Lung (tissue), 12 donors: ENCODE data around the gene EXOC2. TPM values are rescaled to one million over a fixed set of nuclear protein-coding genes. Genes with fewer than 3 reads are reported as not detected.

Source experiments
- ATAC-seq: fragments of 200-7000 bp; cut with Tn5 transposase; one replicate; pipeline ENCODE4 v1.9.1; 2020; ENCODE audit warnings: moderate number of reproducible peaks; ENCODE audit not compliant: insufficient read depth, low FRiP score
- DNase-seq, 3 donors: peaks; one replicate each; pipeline ENCODE4 v3.0.0-alpha.2; 2013 to 2017
- H3K27ac ChIP-seq, 2 donors: one replicate each; pipeline ENCODE4 v1.5.1; 2013; ENCODE audit warnings: mild to moderate bottlenecking in 2 of 2, moderate library complexity in 2 of 2, control low read depth in 1 of 2, inconsistent platforms in 1 of 2, low read depth in 1 of 2, low read length in 1 of 2
- H3K27me3 ChIP-seq, 3 donors: one replicate each; pipeline ENCODE4 v1.5.1; 2013; ENCODE audit warnings: low read length in 2 of 3; ENCODE audit not compliant: control insufficient read depth in 3 of 3, insufficient read depth in 3 of 3
- H3K36me3 ChIP-seq, 4 donors: one replicate each; pipeline ENCODE4 v1.5.1; 2013; ENCODE audit warnings: low read length in 4 of 4, mild to moderate bottlenecking in 1 of 4, moderate library complexity in 1 of 4; ENCODE audit not compliant: control insufficient read depth in 4 of 4, insufficient read depth in 4 of 4
- H3K4me1 ChIP-seq, 5 donors: one replicate each; pipeline ENCODE4 v1.5.1; 2013; ENCODE audit warnings: low read length in 5 of 5, mild to moderate bottlenecking in 2 of 5, moderate library complexity in 1 of 5; ENCODE audit not compliant: control insufficient read depth in 5 of 5, insufficient read depth in 5 of 5
- H3K4me3 ChIP-seq: one replicate; pipeline ENCODE4 v1.5.1; 2013; ENCODE audit warnings: mild to moderate bottlenecking, control low read depth, moderate library complexity
- H3K9ac ChIP-seq, 2 donors: one replicate each; pipeline ENCODE4 v1.5.1; 2013; ENCODE audit warnings: low read length in 2 of 2, control low read depth in 1 of 2; ENCODE audit not compliant: insufficient read depth in 1 of 2
- H3K9me3 ChIP-seq, 4 donors: one replicate each; pipeline ENCODE4 v1.5.1; 2013; ENCODE audit warnings: low read length in 3 of 4, mild to moderate bottlenecking in 1 of 4, moderate library complexity in 1 of 4; ENCODE audit not compliant: control insufficient read depth in 4 of 4, insufficient read depth in 3 of 4
- WGBS, 2 donors: extraction: QIAGEN DNeasy Blood & Tissue Kit; methylation state at CpG; one replicate each; pipeline ENCODE4 v1.1.7; 2013; 5-methylcytosine and 5-hydroxymethylcytosine counted together
- polyA plus RNA-seq, 2 donors: library from polyadenylated mRNA; stranded (reverse); fragments of 200-250 nt; gene quantifications; one replicate each; pipeline ENCODE4 v1.2.1, GENCODE V29; 2013
- total RNA-seq, 2 donors: library from RNA; depleted of rRNA in 1 of 2; stranded (reverse); fragments of >200 nt in 1 of 2; gene quantifications; one replicate each; pipeline ENCODE4 v1.2.1, GENCODE V29; 2014 to 2021
- TF ChIP-seq, protein P1 (sequence below): IDR thresholded peaks from 2 replicates; pipeline ENCODE4 v1.5.1; 2012; ENCODE audit warnings: mild to moderate bottlenecking; ENCODE audit errors: control extremely low read depth, extremely low read depth
- donor health status: control.
- donor health status: control.
- donor health status: Bipolar disorder and iron deficiency.
- donor health status: healthy.
- donor health status: DM: yes; HTN: yes; CAD: no.

Gene EXOC2
- total and polyA plus RNA-seq, 4 donors = 6.3 to 33.0 (median 12.8) TPM

DNA sequence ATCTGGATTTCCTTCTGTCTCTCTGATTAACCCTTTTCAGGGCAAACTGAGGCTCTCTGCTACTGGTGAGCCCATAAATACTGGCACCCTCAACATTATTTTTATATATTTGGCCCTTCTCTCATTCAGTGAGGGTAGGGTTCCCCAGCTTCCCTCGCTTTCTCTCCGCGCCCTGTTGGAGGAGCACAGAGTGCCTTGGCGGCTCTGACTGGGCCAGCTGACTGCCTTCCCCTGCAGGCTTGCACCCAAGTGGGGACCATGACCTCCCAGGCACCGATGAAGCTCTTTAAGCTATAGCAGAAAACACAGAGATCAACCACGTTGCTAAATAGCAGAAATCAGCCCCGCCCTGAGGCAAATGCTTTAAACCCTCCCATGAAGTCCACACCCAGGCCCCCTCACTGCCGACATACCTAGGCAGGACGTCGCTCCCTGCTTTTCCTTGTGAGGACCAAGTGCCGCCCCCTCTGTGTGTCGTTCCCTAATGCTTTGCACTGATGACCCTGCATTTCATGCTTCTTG is 141.0 kb downstream of the EXOC2 start:
- no peaks in the 10 kb centered on the region for H3K9me3 ChIP-seq
- H3K4me1 ChIP-seq = no peaks in the 10 kb centered on the region
- DNase-seq (no peak), ATAC-seq (no peak)
- no peak overlapping the region for H3K9ac ChIP-seq
- TF ChIP-seq, protein P1, sequence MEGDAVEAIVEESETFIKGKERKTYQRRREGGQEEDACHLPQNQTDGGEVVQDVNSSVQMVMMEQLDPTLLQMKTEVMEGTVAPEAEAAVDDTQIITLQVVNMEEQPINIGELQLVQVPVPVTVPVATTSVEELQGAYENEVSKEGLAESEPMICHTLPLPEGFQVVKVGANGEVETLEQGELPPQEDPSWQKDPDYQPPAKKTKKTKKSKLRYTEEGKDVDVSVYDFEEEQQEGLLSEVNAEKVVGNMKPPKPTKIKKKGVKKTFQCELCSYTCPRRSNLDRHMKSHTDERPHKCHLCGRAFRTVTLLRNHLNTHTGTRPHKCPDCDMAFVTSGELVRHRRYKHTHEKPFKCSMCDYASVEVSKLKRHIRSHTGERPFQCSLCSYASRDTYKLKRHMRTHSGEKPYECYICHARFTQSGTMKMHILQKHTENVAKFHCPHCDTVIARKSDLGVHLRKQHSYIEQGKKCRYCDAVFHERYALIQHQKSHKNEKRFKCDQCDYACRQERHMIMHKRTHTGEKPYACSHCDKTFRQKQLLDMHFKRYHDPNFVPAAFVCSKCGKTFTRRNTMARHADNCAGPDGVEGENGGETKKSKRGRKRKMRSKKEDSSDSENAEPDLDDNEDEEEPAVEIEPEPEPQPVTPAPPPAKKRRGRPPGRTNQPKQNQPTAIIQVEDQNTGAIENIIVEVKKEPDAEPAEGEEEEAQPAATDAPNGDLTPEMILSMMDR = no peak
- no peak overlapping the region for H3K4me3 ChIP-seq
- no peak overlapping the region for H3K27ac ChIP-seq
- 96% methylated on average over 12 of the region's 12 CpGs for WGBS, 2 donors
- H3K36me3 ChIP-seq = peaks cover 3 to 19% (median 12%) of the 10 kb centered on the region in 4 donors
- H3K27me3 ChIP-seq = no peaks in the 10 kb centered on the region

DNA sequence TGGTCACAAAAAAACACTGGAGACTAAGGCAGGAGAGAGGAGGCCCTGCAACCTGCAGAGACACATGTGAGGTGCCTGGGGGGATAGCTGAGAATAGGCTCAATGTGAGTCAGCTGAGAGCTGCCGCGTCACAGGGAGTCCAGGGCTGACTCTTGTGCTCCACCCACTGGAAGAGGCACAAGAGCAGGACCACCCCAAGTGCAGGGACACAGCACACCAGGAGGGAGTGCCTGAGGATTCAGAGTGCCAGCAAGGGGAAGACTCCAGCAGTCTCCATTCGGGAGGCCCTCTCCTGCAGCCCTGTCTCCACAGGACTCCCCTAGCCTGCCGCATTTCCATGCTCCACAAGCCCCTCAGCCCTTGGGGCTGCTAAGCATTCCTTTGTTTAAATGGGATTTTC is 141.5 kb downstream of the EXOC2 start:
- TF ChIP-seq, protein P1 = no peak
- ATAC-seq = no peak
- DNase-seq = no peak
- H3K9ac ChIP-seq = no peak overlapping the region
- no peaks in the 10 kb centered on the region for H3K9me3 ChIP-seq
- H3K4me3 ChIP-seq = no peak overlapping the region
- no peak overlapping the region for H3K27ac ChIP-seq
- no peaks in the 10 kb centered on the region for H3K4me1 ChIP-seq
- peaks cover 3 to 19% (median 13%) of the 10 kb centered on the region in 4 donors for H3K36me3 ChIP-seq
- WGBS, 2 donors = 85 to 89% methylated on average over 4 of the region's 4 CpGs
- no peaks in the 10 kb centered on the region for H3K27me3 ChIP-seq

DNA sequence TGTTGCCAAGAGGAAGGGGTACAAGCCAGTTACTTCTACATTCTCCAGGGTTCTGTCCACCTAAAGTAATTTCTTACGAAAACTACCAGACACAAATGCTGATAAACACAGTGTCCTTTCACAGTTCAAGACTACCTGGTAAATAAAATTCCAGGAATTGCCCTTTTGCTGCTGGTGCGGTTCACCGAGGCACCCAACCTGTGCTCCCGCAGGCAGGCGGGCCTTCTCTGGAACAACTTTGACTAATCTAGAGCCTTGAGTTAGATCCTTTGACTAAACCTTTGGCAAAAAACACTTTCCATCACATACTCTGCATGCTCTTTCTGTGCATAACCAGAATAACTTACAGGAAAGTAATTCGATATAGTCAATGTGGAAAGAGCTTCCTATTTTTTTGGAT is 143.0 kb downstream of the EXOC2 start:
- Histone ChIP-seq H3K4me3 (no peak overlapping the region), H3K27me3 (no peaks in the 10 kb centered on the region), H3K9ac (no peak overlapping the region), H3K4me1 (no peaks in the 10 kb centered on the region), H3K36me3 (peaks cover 0 to 14% (median 7%) of the 10 kb centered on the region in 4 donors), H3K9me3 (no peaks in the 10 kb centered on the region), H3K27ac (no peak overlapping the region)
- DNase-seq (no peak), ATAC-seq (no peak)
- TF ChIP-seq, protein P1 = no peak
- 96% methylated on average over 6 of the region's 6 CpGs for WGBS, 2 donors

DNA sequence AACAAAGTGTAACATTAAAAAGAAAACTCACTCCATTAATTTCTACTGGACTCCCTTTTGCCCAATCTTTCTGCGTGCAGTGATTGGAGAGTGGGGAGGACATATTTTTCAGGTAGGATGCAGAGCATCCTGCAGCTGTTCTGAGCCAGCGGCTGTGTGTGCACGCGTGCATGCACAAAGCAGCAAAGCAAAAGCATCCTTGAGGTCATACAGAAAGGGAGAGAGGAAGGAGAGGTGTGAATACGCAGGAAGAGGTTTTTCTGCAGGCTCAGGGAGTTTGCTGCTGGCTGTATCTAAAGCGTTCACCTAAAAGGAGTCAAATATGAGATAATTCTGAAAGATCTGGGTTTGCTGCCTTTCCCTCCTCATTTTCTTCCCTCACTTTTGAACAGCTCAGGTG is 144.4 kb downstream of the EXOC2 start:
- TF ChIP-seq, protein P1 = no peak
- Histone ChIP-seq H3K27ac (no peak overlapping the region), H3K9ac (no peak overlapping the region), H3K9me3 (no peaks in the 10 kb centered on the region), H3K27me3 (no peaks in the 10 kb centered on the region), H3K4me3 (no peak overlapping the region), H3K4me1 (no peaks in the 10 kb centered on the region), H3K36me3 (peaks cover 0 to 14% (median 9%) of the 10 kb centered on the region in 4 donors)
- DNase-seq (no peak), ATAC-seq (no peak)
- 91 to 93% methylated on average over 6 of the region's 6 CpGs for WGBS, 2 donors
